GM12878 (cell line): ENCODE results near the gene PHGDH. TPM values are rescaled to one million over a fixed set of nuclear protein-coding genes. Genes with fewer than 3 reads are reported as not detected.

Experiments used
- BACH1 ChIP-seq: fragments of 450-650 bp; IDR thresholded peaks from 2 replicates; pipeline ENCODE4 v1.6.1; 2017; ENCODE audit warnings: mild to moderate bottlenecking, borderline replicate concordance
- CBX5 ChIP-seq: sonication (generic); IDR thresholded peaks from 2 replicates; pipeline ENCODE4 v1.6.1; 2016; ENCODE audit warnings: low read depth, moderate library complexity, mild to moderate bottlenecking, inconsistent platforms
- CTCF ChIP-seq, 3 experiments: IDR thresholded peaks in 2 of 3; conservative IDR thresholded peaks in 1 of 3; 2 replicates each; pipeline ENCODE4 v1.5.1; 2011; ENCODE audit warnings: low read depth in 3 of 3, low read length in 3 of 3, mild to moderate bottlenecking in 3 of 3, control low read depth in 2 of 3, moderate library complexity in 2 of 3, inconsistent platforms in 1 of 3, mixed read lengths in 1 of 3; ENCODE audit not compliant: control insufficient read depth in 2 of 3, insufficient read depth in 1 of 3; ENCODE audit errors: extremely low read depth in 1 of 3
- GATAD2B ChIP-seq: fragments of 450-650 bp; conservative IDR thresholded peaks from 2 replicates; pipeline ENCODE4 v1.6.1; 2017; ENCODE audit warnings: low read depth, mild to moderate bottlenecking, moderate library complexity
- IKZF1 ChIP-seq: fragments of 450-650 bp; conservative IDR thresholded peaks from 2 replicates; pipeline ENCODE4 v1.6.1; 2017; ENCODE audit warnings: antibody characterized with exemption, mild to moderate bottlenecking
- MTA3 ChIP-seq: IDR thresholded peaks from 2 replicates; pipeline ENCODE4 v1.6.1; 2012; ENCODE audit warnings: low read length, inconsistent platforms, borderline replicate concordance
- NFYA ChIP-seq: IDR thresholded peaks from 2 replicates; pipeline ENCODE4 v1.6.1; 2011; ENCODE audit warnings: low read depth, mild to moderate bottlenecking, low read length, improper control_type of control experiment, borderline replicate concordance
- NKRF ChIP-seq: fragments of 450-650 bp; conservative IDR thresholded peaks from 2 replicates; pipeline ENCODE4 v1.6.1; 2017; ENCODE audit warnings: mild to moderate bottlenecking, moderate library complexity
- NR2C1 ChIP-seq: fragments of 450-650 bp; IDR thresholded peaks from 2 replicates; pipeline ENCODE4 v1.6.1; 2017; ENCODE audit warnings: antibody characterized with exemption, mild to moderate bottlenecking, moderate library complexity
- RELA ChIP-seq: fragments of 450-650 bp; IDR thresholded peaks from 2 replicates; pipeline ENCODE4 v1.8.0; 2014; ENCODE audit warnings: borderline replicate concordance; ENCODE audit not compliant: partially characterized antibody
- SIX5 ChIP-seq: IDR thresholded peaks from 2 replicates; pipeline ENCODE4 v1.6.1; 2011; ENCODE audit warnings: mild to moderate bottlenecking, low read depth, low read length, moderate library complexity; ENCODE audit not compliant: severe bottlenecking
- SKIL ChIP-seq: fragments of 450-650 bp; IDR thresholded peaks from 2 replicates; pipeline ENCODE4 v1.6.1; 2017; ENCODE audit warnings: mild to moderate bottlenecking, low read depth, inconsistent platforms; ENCODE audit not compliant: poor library complexity, severe bottlenecking
- SPI1 ChIP-seq: IDR thresholded peaks from 2 replicates; pipeline ENCODE4 v1.6.1; 2011; ENCODE audit warnings: low read depth, mild to moderate bottlenecking, low read length, moderate library complexity, borderline replicate concordance; ENCODE audit not compliant: insufficient read depth
- SREBF2 ChIP-seq: IDR thresholded peaks from 2 replicates; pipeline ENCODE4 v1.6.1; 2012; ENCODE audit warnings: mild to moderate bottlenecking, low read length
- STAT3 ChIP-seq: IDR thresholded peaks from 2 replicates; pipeline ENCODE4 v1.6.1; 2011; ENCODE audit warnings: low read depth, low read length, improper control_type of control experiment
- TARDBP ChIP-seq: IDR thresholded peaks from 2 replicates; pipeline ENCODE4 v1.6.1; 2016; ENCODE audit warnings: borderline replicate concordance
- USF1 ChIP-seq: IDR thresholded peaks from 2 replicates; pipeline ENCODE4 v1.6.1; 2011; ENCODE audit warnings: borderline replicate concordance, low read depth, mild to moderate bottlenecking, moderate library complexity, mixed read lengths, low read length; ENCODE audit not compliant: insufficient read depth; ENCODE audit errors: extremely low read length
- ZBTB40 ChIP-seq: fragments of 450-650 bp; IDR thresholded peaks from 2 replicates; pipeline ENCODE4 v1.6.1; 2016; ENCODE audit warnings: mild to moderate bottlenecking, moderate library complexity, borderline replicate concordance
- ZNF384 ChIP-seq: IDR thresholded peaks from 2 replicates; pipeline ENCODE4 v1.6.1; 2012; ENCODE audit warnings: low read depth, mild to moderate bottlenecking, low read length, improper control_type of control experiment, borderline replicate concordance
- polyA plus RNA-seq, 11 experiments: library from polyadenylated mRNA; depleted of rRNA in 4 of 11; unstranded in 6 of 11; stranded (reverse) in 5 of 11; fragments of >200 nt; fragmentation: Nextera tagmentation in 4 of 11; fragmentation: Illumina TruSeq in 1 of 11; extraction: Ambion mirVana in 4 of 11; extraction: Trizol in 1 of 11; gene quantifications; 1 replicate in 1 of 11; 2 replicates in 10 of 11; pipeline versions ENCODE4 v1.2.1 to v1.2.3, GENCODE V29; 2011 to 2016; ENCODE audit warnings: inconsistent platforms in 2 of 11, missing spikeins in 2 of 11, low read depth in 1 of 11
- total RNA-seq, 4 experiments: library from RNA; depleted of rRNA in 3 of 4; stranded (reverse); fragments of >200 nt in 3 of 4; fragmentation: Illumina TruSeq in 1 of 4; extraction: Trizol in 1 of 4; gene quantifications; 2 replicates each; pipeline versions ENCODE4 v1.2.1 to v1.2.3, GENCODE V29; 2013 to 2021

PHGDH gene
- total and polyA plus RNA-seq, 10 of the 15 experiments (the other 5 are each of a cell fraction or from before 2014, with no cell fraction given) = 3.9 to 47.8 (median 25.9) TPM

GRCh38 chr1:119662034-119662437 is 49.7 kb upstream of the PHGDH start (continued):
- TF ChIP-seq ZBTB40 (no peak), CBX5 (0 out of 2 replicates have a peak, but pooled peaks have one; percentile 62), RELA (no peak), SKIL (peak; percentile 56), SPI1 (peak; percentile 98), CTCF (IDR thresholded peaks at IDR 0.05 in 2 of 3, conservative IDR thresholded peaks at IDR 0.05 in 1 of 3; ENCODE audit: control insufficient read depth in 2 of 3, extremely low read depth in 1 of 3, insufficient read depth in 1 of 3, low read depth in 3 of 3, low read length in 3 of 3) (no peak), GATAD2B (0 out of 2 replicates have a peak, but pooled peaks have one; percentile 50), NKRF (no peak), BACH1 (peak; percentile 60; the same call in 1 of the 2 replicates), NR2C1 (no peak), USF1 (no peak), NFYA (no peak), MTA3 (peak; percentile 97; the same call in 1 of the 2 replicates), IKZF1 (peak; percentile 98), SREBF2 (no peak), STAT3 (peak; percentile 92; the same call in 1 of the 2 replicates), TARDBP (no peak), SIX5 (no peak), ZNF384 (no peak)
